Panc1 (cell line): ENCODE results near the gene CLPTM1.

Source experiments
- POLR2AphosphoS5 ChIP-seq: IDR thresholded peaks from 2 replicates; pipeline ENCODE4 v1.6.1; 2012; ENCODE audit warnings: mild to moderate bottlenecking, low read depth, low read length, moderate library complexity
- TCF7L2 ChIP-seq: IDR thresholded peaks from 2 replicates; pipeline ENCODE4 v1.6.1; 2011; ENCODE audit warnings: mild to moderate bottlenecking, low read depth, low read length, inconsistent platforms
- TF ChIP-seq, protein P1 (sequence below): fragments of 450-650 bp; IDR thresholded peaks from 2 replicates; pipeline ENCODE4 v1.5.1; 2017; ENCODE audit warnings: mild to moderate bottlenecking
- TF ChIP-seq, protein P2 (sequence below), 2 experiments: IDR thresholded peaks; 2 replicates each; pipeline ENCODE4 v1.6.1; 2011 to 2012; ENCODE audit warnings: low read depth in 2 of 2, control low read depth in 1 of 2, low read length in 1 of 2, mild to moderate bottlenecking in 1 of 2, moderate library complexity in 1 of 2; ENCODE audit not compliant: insufficient read depth in 1 of 2

DNA sequence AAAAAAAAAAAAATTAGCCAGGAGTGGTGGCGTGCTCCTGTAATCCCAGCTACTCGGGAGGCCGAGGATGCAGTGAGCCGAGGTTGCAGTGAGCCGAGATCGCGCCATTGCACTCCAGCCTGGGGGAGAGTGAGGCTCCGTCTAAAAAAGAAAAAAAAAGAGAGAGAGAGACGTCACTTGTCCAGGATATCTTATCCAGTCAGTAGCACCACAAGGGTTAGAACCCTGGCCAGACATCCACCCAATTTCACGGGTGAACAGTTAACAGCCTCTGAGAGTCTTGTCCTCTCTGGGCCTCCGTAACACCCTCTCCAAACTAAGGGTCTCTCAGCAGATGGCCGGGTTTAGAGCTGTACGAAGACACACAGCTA, 917 bp upstream of the CLPTM1 start:
- TF ChIP-seq, protein P1, sequence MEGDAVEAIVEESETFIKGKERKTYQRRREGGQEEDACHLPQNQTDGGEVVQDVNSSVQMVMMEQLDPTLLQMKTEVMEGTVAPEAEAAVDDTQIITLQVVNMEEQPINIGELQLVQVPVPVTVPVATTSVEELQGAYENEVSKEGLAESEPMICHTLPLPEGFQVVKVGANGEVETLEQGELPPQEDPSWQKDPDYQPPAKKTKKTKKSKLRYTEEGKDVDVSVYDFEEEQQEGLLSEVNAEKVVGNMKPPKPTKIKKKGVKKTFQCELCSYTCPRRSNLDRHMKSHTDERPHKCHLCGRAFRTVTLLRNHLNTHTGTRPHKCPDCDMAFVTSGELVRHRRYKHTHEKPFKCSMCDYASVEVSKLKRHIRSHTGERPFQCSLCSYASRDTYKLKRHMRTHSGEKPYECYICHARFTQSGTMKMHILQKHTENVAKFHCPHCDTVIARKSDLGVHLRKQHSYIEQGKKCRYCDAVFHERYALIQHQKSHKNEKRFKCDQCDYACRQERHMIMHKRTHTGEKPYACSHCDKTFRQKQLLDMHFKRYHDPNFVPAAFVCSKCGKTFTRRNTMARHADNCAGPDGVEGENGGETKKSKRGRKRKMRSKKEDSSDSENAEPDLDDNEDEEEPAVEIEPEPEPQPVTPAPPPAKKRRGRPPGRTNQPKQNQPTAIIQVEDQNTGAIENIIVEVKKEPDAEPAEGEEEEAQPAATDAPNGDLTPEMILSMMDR = no peak
- TF ChIP-seq POLR2AphosphoS5 (no peak), TCF7L2 (no peak)
- TF ChIP-seq, protein P2, sequence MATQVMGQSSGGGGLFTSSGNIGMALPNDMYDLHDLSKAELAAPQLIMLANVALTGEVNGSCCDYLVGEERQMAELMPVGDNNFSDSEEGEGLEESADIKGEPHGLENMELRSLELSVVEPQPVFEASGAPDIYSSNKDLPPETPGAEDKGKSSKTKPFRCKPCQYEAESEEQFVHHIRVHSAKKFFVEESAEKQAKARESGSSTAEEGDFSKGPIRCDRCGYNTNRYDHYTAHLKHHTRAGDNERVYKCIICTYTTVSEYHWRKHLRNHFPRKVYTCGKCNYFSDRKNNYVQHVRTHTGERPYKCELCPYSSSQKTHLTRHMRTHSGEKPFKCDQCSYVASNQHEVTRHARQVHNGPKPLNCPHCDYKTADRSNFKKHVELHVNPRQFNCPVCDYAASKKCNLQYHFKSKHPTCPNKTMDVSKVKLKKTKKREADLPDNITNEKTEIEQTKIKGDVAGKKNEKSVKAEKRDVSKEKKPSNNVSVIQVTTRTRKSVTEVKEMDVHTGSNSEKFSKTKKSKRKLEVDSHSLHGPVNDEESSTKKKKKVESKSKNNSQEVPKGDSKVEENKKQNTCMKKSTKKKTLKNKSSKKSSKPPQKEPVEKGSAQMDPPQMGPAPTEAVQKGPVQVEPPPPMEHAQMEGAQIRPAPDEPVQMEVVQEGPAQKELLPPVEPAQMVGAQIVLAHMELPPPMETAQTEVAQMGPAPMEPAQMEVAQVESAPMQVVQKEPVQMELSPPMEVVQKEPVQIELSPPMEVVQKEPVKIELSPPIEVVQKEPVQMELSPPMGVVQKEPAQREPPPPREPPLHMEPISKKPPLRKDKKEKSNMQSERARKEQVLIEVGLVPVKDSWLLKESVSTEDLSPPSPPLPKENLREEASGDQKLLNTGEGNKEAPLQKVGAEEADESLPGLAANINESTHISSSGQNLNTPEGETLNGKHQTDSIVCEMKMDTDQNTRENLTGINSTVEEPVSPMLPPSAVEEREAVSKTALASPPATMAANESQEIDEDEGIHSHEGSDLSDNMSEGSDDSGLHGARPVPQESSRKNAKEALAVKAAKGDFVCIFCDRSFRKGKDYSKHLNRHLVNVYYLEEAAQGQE (IDR thresholded peaks at IDR 0.05; ENCODE audit: insufficient read depth in 1 of 2, low read depth in 2 of 2, low read length in 1 of 2) = no peak
